Astrocyte (in vitro differentiated cells and primary cell): ENCODE data around the gene COL4A6.

Experiments used
- EZH2 ChIP-seq: IDR thresholded peaks from 2 replicates; pipeline ENCODE4 v1.6.1; 2012; ENCODE audit warnings: mild to moderate bottlenecking, low read length, inconsistent platforms; ENCODE audit not compliant: insufficient read depth
- TF ChIP-seq, protein P1 (sequence below): IDR thresholded peaks from 2 replicates; pipeline ENCODE4 v1.5.1; 2011; ENCODE audit warnings: low read depth, mild to moderate bottlenecking, inconsistent platforms, low read length, moderate library complexity; ENCODE audit not compliant: insufficient read depth

DNA sequence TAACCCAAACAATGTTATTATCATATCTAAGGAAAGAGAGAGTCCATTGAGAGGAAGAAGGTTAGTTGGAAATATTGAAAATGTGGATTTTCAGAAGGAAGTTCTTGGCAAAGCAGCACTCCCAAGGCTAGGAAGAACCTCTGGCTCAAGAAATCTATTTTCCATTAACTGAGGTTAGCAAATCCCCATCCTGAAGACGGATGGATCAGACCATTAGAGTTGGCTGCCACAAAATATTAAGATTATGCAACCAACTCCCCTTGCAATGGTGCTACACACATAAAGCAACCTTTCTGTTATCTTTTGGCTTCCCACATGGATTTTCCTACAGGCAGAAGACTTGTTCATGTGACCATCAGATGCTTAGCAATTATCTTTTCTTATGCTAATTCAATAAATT is 96.3 kb downstream of the COL4A6 start:
- TF ChIP-seq, protein P1, sequence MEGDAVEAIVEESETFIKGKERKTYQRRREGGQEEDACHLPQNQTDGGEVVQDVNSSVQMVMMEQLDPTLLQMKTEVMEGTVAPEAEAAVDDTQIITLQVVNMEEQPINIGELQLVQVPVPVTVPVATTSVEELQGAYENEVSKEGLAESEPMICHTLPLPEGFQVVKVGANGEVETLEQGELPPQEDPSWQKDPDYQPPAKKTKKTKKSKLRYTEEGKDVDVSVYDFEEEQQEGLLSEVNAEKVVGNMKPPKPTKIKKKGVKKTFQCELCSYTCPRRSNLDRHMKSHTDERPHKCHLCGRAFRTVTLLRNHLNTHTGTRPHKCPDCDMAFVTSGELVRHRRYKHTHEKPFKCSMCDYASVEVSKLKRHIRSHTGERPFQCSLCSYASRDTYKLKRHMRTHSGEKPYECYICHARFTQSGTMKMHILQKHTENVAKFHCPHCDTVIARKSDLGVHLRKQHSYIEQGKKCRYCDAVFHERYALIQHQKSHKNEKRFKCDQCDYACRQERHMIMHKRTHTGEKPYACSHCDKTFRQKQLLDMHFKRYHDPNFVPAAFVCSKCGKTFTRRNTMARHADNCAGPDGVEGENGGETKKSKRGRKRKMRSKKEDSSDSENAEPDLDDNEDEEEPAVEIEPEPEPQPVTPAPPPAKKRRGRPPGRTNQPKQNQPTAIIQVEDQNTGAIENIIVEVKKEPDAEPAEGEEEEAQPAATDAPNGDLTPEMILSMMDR: no peak
- TF ChIP-seq EZH2: no peak
